Epidermal melanocyte (primary cell): ENCODE results near the gene NEK11.
"Not testable (repeated sequence)": the region's sequence is repeated elsewhere in the genome, so short reads cannot be mapped to it uniquely, and the experiment has no call there.

Experiments
- DNase-seq: peaks from one replicate; pipeline ENCODE4 v3.0.0; 2011; ENCODE audit warnings: low spot score; ENCODE audit not compliant: insufficient read length

The NEK11 gene

GRCh38 chr3:131353986-131354385 is 327.3 kb downstream of the NEK11 start:
- no peak for DNase-seq

- DNase-seq: no peak
These were observed 329.4 kb downstream of the NEK11 start for GRCh38 chr3:131356006-131356595.

GRCh38 chr3:131357275-131357674 is 330.6 kb downstream of the NEK11 start:
- no peak for DNase-seq

GRCh38 chr3:131360191-131360755 is 333.6 kb downstream of the NEK11 start:
- DNase-seq: no peak

- not testable (repeated sequence) for DNase-seq
These were observed 334.4 kb downstream of the NEK11 start for GRCh38 chr3:131361066-131361463.

GRCh38 chr3:131361464-131362421 is 335.1 kb downstream of the NEK11 start:
- DNase-seq: peak; percentile 23

- no peak for DNase-seq
These were observed 336.6 kb downstream of the NEK11 start for GRCh38 chr3:131363275-131363674.

GRCh38 chr3:131370935-131371687 is 344.4 kb downstream of the NEK11 start:
- no peak for DNase-seq

- DNase-seq: no peak
These were observed 345.0 kb downstream of the NEK11 start for GRCh38 chr3:131371688-131372066.

- no peak for DNase-seq
These were observed 348.1 kb downstream of the NEK11 start for GRCh38 chr3:131374741-131375140.

- not testable (repeated sequence) for DNase-seq
These were observed 354.3 kb downstream of the NEK11 start for GRCh38 chr3:131380821-131381444.

GRCh38 chr3:131381445-131382291 is 355.0 kb downstream of the NEK11 start, which contains the start of gene NUDT16:
Gene NUDT16 (plus strand): TSS chr3:131381774. CDS start chr3:131381805, 31 bp downstream.
- DNase-seq: peak; percentile 85

- DNase-seq: no peak
These were observed 359.9 kb downstream of the NEK11 start for GRCh38 chr3:131386429-131387165.

GRCh38 chr3:131387796-131388489 is 361.3 kb downstream of the NEK11 start:
- DNase-seq: no peak

GRCh38 chr3:131388490-131388799 is 361.8 kb downstream of the NEK11 start:
- DNase-seq: no peak

- no peak for DNase-seq
These were observed 363.7 kb downstream of the NEK11 start for GRCh38 chr3:131390331-131390730.

- DNase-seq: no peak
These were observed 366.4 kb downstream of the NEK11 start for GRCh38 chr3:131393051-131393450.

- no peak for DNase-seq
These were observed 367.2 kb downstream of the NEK11 start for GRCh38 chr3:131393868-131394267.

GRCh38 chr3:131394400-131394799 is 367.7 kb downstream of the NEK11 start:
- DNase-seq: no peak
